Measurements from ENCODE around the gene LMAN1. TPM values are rescaled to one million over a fixed set of nuclear protein-coding genes. Genes with fewer than 3 reads are reported as not detected.

The LMAN1 gene
- total RNA-seq, 1 donor from 2014 or later = 123 TPM

DNA sequence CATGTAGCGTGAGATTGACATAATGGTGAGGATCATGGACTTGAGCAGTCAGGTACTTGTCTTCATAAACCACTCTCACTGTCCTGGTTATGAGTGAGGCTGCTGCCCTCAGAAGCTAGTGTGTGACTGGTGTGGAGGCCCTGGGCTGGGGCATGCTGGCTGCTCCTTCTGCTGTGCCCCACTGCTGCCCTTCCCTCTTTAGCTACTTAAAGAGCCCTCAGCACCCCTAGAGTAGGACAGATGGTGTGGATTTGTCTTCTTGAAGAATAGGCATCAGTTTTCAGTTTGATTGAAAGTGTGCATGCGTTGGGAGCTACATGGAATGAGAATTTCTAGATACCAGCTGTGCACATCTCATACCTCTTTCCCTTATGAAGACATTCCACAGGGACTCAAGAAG is 56.1 kb downstream of the LMAN1 start:
- Mint-ChIP-seq H3K9me3 (ENCODE audit: unreplicated experiment) (no peaks in the 10 kb centered on the region), H3K4me3 (ENCODE audit: unreplicated experiment) (no peak overlapping the region), H3K36me3 (ENCODE audit: low read depth, unreplicated experiment) (no peaks in the 10 kb centered on the region), H3K4me1 (ENCODE audit: low read depth, unreplicated experiment) (no peaks in the 10 kb centered on the region), H3K27ac (ENCODE audit: unreplicated experiment) (no peak overlapping the region), H3K27me3 (ENCODE audit: low read depth, unreplicated experiment) (peaks cover 61% of the 10 kb centered on the region)
- Histone ChIP-seq H4K20me1 (ENCODE audit: insufficient read depth, low read length) (no peaks in the 10 kb centered on the region), H3K4me2 (ENCODE audit: low read length) (no peak overlapping the region), H3K79me2 (ENCODE audit: insufficient read depth, low read length) (no peaks in the 10 kb centered on the region), H3K4me3 (ENCODE audit: insufficient read depth, low read depth, low read length) (no peak overlapping the region), H3K36me3 (ENCODE audit: insufficient read depth, low read length) (no peaks in the 10 kb centered on the region), H2AFZ (ENCODE audit: low read depth, low read length) (no peak overlapping the region), H3K9me3 (ENCODE audit: insufficient read depth, low read depth, low read length) (no peaks in the 10 kb centered on the region), H3K27ac (ENCODE audit: low read depth, low read length) (no peak overlapping the region), H3K27me3 (ENCODE audit: insufficient read depth, low read length) (peaks cover 41% of the 10 kb centered on the region), H3K9ac (ENCODE audit: low read length) (no peak overlapping the region), H3K4me1 (ENCODE audit: insufficient read depth, low read length) (no peaks in the 10 kb centered on the region)
- DNase-seq (ENCODE audit: low read depth) = no peak
- TF ChIP-seq, protein P1, sequence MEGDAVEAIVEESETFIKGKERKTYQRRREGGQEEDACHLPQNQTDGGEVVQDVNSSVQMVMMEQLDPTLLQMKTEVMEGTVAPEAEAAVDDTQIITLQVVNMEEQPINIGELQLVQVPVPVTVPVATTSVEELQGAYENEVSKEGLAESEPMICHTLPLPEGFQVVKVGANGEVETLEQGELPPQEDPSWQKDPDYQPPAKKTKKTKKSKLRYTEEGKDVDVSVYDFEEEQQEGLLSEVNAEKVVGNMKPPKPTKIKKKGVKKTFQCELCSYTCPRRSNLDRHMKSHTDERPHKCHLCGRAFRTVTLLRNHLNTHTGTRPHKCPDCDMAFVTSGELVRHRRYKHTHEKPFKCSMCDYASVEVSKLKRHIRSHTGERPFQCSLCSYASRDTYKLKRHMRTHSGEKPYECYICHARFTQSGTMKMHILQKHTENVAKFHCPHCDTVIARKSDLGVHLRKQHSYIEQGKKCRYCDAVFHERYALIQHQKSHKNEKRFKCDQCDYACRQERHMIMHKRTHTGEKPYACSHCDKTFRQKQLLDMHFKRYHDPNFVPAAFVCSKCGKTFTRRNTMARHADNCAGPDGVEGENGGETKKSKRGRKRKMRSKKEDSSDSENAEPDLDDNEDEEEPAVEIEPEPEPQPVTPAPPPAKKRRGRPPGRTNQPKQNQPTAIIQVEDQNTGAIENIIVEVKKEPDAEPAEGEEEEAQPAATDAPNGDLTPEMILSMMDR (IDR thresholded peaks at IDR 0.05; ENCODE audit: insufficient read depth, low read depth, low read length) = no peak
- no peak for TF ChIP-seq EZH2 (IDR thresholded peaks at IDR 0.05; ENCODE audit: insufficient read depth, low read length)
- no peak for FAIRE-seq

GRCh38 chr18:59301929-59302328 is 57.1 kb downstream of the LMAN1 start:
- H3K27ac Mint-ChIP-seq (ENCODE audit: unreplicated experiment) = no peak overlapping the region
- H3K36me3 Mint-ChIP-seq (ENCODE audit: low read depth, unreplicated experiment) = no peaks in the 10 kb centered on the region

DNA sequence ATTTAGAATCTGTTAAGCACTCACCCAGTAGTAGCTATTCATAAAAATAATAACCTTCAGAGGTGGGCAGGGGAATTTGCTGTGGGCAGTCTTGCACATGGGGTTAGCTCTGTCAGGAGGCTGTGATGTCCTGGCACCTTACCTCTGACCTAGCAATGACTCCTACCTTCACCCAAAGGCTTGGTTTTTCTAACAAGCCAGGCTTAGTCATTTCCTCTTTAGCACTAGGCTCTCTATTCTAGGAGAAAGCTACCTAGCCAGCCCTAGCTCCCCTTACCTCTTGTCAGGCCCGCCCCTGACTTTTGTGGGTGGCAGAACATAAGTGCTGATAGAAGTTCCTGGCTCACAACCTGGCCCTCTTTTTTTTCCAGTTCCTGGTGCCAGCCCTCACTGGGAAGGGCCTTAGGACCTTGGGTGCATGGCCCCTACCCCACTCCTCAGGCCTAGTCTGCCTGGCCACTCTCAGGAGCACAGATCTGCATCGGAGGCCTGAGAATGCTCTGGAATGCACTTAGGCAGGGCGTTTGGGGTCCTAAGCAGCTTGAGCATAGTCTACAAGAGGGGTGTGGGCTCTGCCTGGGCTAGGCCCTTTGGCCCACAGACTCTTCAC is 58.3 kb downstream of the LMAN1 start:
- TF ChIP-seq, protein P1 (IDR thresholded peaks at IDR 0.05; ENCODE audit: insufficient read depth, low read depth, low read length) = no peak
- TF ChIP-seq EZH2 (IDR thresholded peaks at IDR 0.05; ENCODE audit: insufficient read depth, low read length) = no peak
- Histone ChIP-seq H3K9me3 (ENCODE audit: insufficient read depth, low read depth, low read length) (no peaks in the 10 kb centered on the region), H3K27me3 (ENCODE audit: insufficient read depth, low read length) (peaks cover 26% of the 10 kb centered on the region), H3K4me1 (ENCODE audit: insufficient read depth, low read length) (no peaks in the 10 kb centered on the region), H3K4me3 (ENCODE audit: insufficient read depth, low read depth, low read length) (no peak overlapping the region), H2AFZ (ENCODE audit: low read depth, low read length) (no peak overlapping the region), H3K79me2 (ENCODE audit: insufficient read depth, low read length) (no peaks in the 10 kb centered on the region), H3K4me2 (ENCODE audit: low read length) (no peak overlapping the region), H4K20me1 (ENCODE audit: insufficient read depth, low read length) (no peaks in the 10 kb centered on the region), H3K36me3 (ENCODE audit: insufficient read depth, low read length) (no peaks in the 10 kb centered on the region), H3K27ac (ENCODE audit: low read depth, low read length) (no peak overlapping the region), H3K9ac (ENCODE audit: low read length) (no peak overlapping the region)
- no peak overlapping the region for H3K4me3 Mint-ChIP-seq (ENCODE audit: unreplicated experiment)
- no peak for FAIRE-seq
- H3K36me3 Mint-ChIP-seq (ENCODE audit: low read depth, unreplicated experiment) = no peaks in the 10 kb centered on the region
- H3K27ac Mint-ChIP-seq (ENCODE audit: unreplicated experiment) = no peak overlapping the region
- no peak for DNase-seq (ENCODE audit: low read depth)
- H3K9me3 Mint-ChIP-seq (ENCODE audit: unreplicated experiment) = no peaks in the 10 kb centered on the region
- no peaks in the 10 kb centered on the region for H3K4me1 Mint-ChIP-seq (ENCODE audit: low read depth, unreplicated experiment)
- H3K27me3 Mint-ChIP-seq (ENCODE audit: low read depth, unreplicated experiment) = peaks cover 59% of the 10 kb centered on the region

More at GRCh38 chr18:59301929-59302328, 57.1 kb downstream of the LMAN1 start:
- H3K4me1 Mint-ChIP-seq (ENCODE audit: low read depth, unreplicated experiment) = no peaks in the 10 kb centered on the region
- Histone ChIP-seq H3K4me3 (ENCODE audit: insufficient read depth, low read depth, low read length) (no peak overlapping the region), H3K9me3 (ENCODE audit: insufficient read depth, low read depth, low read length) (no peaks in the 10 kb centered on the region), H3K36me3 (ENCODE audit: insufficient read depth, low read length) (no peaks in the 10 kb centered on the region), H2AFZ (ENCODE audit: low read depth, low read length) (no peak overlapping the region), H4K20me1 (ENCODE audit: insufficient read depth, low read length) (no peaks in the 10 kb centered on the region), H3K27me3 (ENCODE audit: insufficient read depth, low read length) (peaks cover 37% of the 10 kb centered on the region), H3K4me1 (ENCODE audit: insufficient read depth, low read length) (no peaks in the 10 kb centered on the region), H3K27ac (ENCODE audit: low read depth, low read length) (no peak overlapping the region), H3K9ac (ENCODE audit: low read length) (no peak overlapping the region), H3K79me2 (ENCODE audit: insufficient read depth, low read length) (no peaks in the 10 kb centered on the region), H3K4me2 (ENCODE audit: low read length) (no peak overlapping the region)
- DNase-seq (ENCODE audit: low read depth) (no peak), FAIRE-seq (no peak)
- H3K9me3 Mint-ChIP-seq (ENCODE audit: unreplicated experiment) = no peaks in the 10 kb centered on the region
- no peak for TF ChIP-seq EZH2 (IDR thresholded peaks at IDR 0.05; ENCODE audit: insufficient read depth, low read length)
- TF ChIP-seq, protein P1 (IDR thresholded peaks at IDR 0.05; ENCODE audit: insufficient read depth, low read depth, low read length) = no peak
- peaks cover 62% of the 10 kb centered on the region for H3K27me3 Mint-ChIP-seq (ENCODE audit: low read depth, unreplicated experiment)
- H3K4me3 Mint-ChIP-seq (ENCODE audit: unreplicated experiment) = no peak overlapping the region
